MV-4-11 (cell line): ENCODE measurements around the gene TMEM238L.
"Not testable (repeated sequence)": the region's sequence is repeated elsewhere in the genome, so short reads cannot be mapped to it uniquely, and the experiment has no call there.

Experiments
- DNase-seq: peaks from one replicate; lab custom pipeline; 2025; lab: John Stamatoyannopoulos, UW

Gene TMEM238L

GRCh38 chr17:10803830-10804475 is at the start of gene TMEM238L:
TMEM238L (minus strand) TSS chr17:10804099; CDS start chr17:10803963, 136 bp downstream.
- DNase-seq = no peak

GRCh38 chr17:10846636-10847035 is 42.7 kb upstream of the TMEM238L start:
- not testable (repeated sequence) for DNase-seq

GRCh38 chr17:10845388-10845751 is 41.5 kb upstream of the TMEM238L start:
- DNase-seq = no peak

DNA sequence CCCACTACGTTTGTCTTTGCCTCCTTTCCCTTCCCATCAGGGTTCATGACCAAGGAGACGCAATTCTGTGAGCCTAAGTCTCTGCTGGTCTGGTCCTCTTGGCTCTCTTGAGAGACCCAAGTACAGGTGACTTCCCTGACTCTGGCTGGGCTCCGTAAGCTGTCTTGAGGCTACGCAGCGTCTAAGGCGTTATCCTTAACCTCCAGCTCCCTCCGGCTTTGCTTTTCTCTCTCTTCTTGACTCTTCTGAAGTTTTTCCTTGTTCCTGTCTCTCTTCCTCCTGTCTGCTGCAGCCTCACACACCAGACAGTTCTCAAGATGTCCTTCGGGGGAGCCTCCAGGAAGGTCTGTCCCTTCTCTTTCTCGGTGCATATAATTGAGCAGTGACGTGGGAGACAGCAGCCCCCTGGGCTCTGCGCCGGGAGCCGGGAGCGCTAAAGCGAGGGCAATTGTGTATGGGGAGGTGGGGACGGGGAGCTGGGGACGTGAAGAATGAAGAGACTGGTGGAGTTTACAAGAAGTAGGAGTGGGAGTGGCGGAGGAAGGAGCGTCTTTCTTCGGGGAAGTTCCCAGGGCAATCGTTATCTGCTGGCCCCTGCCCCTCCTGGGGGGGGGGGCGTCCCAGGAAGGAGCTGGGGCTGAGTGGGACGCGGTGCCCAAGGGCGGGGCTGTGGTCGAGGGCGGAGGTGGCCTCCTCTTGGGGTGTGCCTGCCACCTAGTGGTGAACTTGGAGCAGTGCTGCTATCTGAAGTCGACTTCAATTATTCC is 40.9 kb upstream of the TMEM238L start:
- peak; percentile 38 for DNase-seq

DNA sequence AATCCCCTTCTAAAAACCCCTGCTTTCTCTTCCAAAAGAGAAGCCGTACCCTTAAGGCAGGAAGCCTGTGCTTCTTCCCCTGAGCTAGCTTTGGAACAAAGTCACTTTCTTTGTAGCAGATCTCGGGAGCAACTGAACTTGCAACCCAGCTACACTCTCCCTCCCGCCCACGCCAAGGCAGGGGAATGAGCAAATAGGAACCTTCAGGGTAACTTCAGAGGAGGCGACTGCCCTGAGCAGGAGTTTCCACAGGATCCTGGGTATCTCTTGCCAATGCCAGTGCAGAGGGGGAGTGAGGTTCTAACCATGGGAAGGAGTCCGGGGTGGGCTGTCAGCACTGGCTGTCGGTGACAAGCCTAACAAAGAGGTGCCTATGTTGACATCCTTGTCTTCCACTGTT is 39.9 kb upstream of the TMEM238L start:
- no peak for DNase-seq

- no peak for DNase-seq
Observed at GRCh38 chr17:10842658-10843057, 38.8 kb upstream of the TMEM238L start.

- DNase-seq = no peak
Observed at GRCh38 chr17:10838682-10839081, 34.8 kb upstream of the TMEM238L start.

DNA sequence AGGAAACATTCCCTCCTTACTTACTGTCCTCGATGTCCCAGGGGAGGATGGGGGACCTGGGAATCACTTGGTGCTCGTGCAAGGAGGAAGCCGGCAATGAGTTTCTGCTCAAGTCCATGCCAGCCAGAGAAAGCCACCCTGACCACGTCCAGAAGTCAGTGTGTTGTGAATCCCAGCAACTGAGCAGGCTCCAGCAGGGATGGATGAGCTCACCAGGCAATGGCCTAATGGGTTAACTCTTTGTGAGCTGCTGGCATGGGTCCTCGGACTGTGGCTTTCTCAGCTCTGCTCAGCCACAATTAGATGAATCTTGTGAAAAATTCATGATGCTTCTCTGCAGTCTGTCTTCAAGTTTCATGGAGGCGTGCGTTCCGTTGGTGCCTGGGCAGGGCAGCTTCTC is 34.0 kb upstream of the TMEM238L start, which contains the start of gene PIRT:
TSS of gene PIRT (minus strand) at position 167 of the 400 bp plus-strand sequence. CDS start 12,442 bp downstream, outside the sequence.
- no peak for DNase-seq

DNA sequence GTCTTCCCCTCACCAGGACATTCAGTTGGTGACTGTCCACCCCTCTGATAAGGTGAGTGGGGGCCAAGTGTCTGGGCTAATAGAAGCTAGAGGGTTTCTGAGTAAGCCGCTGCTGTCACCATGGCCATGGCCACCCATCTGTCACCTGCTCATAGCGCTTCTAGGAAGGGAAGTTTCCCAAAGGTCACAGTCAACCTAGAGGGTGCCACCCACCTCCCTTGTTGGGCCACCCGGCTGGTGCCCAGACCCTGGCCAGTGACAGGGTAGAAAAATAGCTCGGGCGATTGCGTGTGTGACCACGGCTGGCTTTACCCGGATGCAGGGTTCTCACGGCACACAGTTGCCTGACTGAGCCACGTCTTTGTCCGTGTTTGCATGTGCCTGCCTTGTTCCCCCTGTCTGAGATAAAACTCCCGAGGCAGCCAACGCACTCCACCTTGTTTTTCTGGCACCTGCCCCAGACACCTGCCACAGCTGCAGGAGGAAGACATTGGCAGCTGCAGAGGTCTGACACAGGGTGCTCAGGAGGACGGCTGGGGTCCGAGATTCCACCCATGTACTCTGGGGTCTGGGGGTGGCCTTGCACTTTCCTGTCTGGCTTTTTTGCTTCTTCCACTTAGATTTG is 33.2 kb upstream of the TMEM238L start:
- no peak for DNase-seq

DNA sequence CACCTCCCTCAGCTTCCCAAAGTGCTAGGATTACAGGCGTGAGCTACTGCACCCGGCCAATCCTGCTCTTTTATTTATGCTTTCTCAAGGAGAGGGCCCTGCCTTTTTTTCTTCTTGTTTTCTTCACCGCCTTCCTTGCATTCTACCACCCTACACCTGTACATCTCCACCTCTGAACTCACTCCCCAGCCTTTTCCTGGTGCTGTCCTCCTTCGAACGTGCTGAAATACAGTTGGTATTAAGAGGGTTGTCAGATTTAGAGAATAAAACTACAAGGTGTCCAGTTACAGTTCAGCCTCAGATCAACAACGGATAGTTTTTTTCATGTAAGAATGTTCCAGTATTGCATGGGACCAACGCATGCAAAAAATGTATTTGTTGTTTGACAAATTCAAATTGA is 32.2 kb upstream of the TMEM238L start:
- no peak for DNase-seq

DNA sequence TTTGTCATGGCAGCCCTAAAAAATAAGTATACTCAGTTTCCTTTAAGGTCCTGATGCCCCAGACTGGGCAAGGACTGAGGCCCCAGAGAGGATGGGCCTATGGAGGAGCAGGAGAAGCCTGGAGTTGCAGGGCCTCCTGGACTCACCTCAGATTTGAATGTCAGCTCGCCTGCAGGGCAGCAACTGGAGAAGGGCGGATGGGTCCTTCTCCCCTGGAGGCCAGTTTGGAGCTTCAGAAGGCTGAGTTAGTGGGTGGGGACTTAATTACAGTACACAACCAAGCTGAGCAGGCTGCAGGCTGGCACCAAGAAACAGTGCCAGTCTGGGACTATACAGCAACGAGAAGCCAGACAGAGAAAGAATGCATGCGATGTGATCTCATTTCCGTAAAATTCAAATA is 27.8 kb upstream of the TMEM238L start:
- DNase-seq = no peak

- DNase-seq = no peak
Observed at GRCh38 chr17:10827898-10828552, 24.1 kb upstream of the TMEM238L start.

- DNase-seq = no peak
Observed at GRCh38 chr17:10824874-10825273, 21.0 kb upstream of the TMEM238L start.

DNA sequence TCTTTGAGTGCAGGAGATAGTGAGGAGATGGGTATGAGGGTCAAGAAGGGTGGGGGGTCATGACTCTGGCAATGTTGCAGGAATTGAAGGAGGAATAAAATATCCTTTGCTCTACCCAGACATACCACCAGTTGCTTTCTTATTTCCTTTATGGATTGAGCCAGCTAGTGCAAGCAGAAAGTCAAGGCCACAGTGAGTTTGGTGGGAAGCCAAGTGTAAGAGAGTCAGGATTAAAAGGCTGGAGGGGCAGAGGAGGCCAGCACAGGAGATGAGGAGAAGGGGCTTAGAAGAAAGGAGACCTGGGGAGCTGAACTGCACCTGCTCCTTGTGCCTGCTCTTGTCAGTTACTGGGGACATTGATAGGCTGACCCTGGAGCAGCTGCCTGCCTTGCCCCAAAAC is 17.9 kb upstream of the TMEM238L start:
- no peak for DNase-seq

GRCh38 chr17:10821054-10821453 is 17.2 kb upstream of the TMEM238L start:
- DNase-seq = no peak

DNA sequence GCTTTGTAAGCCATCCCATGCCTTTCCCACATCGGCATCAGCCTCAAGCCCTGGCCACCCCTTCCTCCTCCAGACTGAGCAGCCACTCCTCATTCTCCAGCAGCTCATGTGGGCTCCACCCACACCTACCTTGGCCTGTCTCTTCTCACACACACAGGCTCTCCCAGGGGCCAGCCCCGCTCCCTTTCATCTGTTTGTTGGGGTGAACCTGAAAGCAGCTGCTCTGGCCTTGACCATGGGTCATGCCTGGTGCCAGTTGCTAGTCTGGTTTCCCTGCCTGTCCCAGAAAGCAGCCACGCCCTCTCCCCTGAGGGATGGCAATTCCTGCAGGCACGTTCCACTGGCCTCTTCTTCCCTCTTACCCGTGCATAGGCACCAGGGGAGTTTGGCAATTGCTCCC is 11.4 kb upstream of the TMEM238L start:
- no peak for DNase-seq

GRCh38 chr17:10814075-10814474 is 10.2 kb upstream of the TMEM238L start:
- DNase-seq = no peak

DNA sequence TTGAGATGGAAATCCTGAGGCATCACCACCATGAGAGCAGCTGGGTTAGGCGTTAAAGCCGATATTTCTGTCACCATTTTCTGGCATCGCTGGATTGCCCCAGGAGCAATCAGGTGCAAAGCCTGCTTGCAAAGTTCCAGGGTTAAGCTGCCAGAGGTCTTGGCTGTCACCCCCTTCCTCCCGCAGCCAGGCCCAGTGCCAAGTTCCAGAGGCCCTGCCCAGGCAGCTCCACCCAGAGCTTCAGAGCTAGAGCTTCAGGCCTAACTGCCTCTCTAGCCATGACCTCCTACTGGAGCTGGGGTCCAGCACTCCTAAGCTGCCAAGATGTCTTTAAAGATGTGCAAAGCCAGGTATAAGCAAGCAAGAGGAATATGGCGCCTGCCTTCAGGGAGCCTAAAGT is 8.8 kb upstream of the TMEM238L start:
- DNase-seq = no peak

- no peak for DNase-seq
Observed at GRCh38 chr17:10809605-10810004, 5.7 kb upstream of the TMEM238L start.

DNA sequence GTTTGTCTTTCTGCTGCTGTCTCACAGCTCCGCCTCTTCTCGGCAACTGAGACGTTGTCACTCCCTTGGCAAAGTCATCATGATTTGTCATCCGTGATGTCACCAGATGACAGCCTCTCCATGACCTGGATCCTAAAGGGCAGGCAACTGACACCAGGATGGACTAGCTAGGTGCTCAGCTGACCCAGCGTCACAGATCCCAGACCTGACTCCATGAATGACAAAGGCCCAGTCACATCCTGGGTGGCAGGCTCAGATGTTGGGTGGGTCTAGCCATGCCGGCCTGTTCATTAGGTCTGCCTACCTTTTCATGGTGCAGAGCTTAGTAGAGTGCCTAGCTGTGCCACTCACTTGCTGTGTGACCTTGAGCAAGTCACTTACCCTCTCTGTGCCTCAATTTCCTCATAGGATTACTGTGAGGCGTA is 3.8 kb upstream of the TMEM238L start:
- no peak for DNase-seq

GRCh38 chr17:10806545-10807262 is 2.8 kb upstream of the TMEM238L start:
- no peak for DNase-seq

DNA sequence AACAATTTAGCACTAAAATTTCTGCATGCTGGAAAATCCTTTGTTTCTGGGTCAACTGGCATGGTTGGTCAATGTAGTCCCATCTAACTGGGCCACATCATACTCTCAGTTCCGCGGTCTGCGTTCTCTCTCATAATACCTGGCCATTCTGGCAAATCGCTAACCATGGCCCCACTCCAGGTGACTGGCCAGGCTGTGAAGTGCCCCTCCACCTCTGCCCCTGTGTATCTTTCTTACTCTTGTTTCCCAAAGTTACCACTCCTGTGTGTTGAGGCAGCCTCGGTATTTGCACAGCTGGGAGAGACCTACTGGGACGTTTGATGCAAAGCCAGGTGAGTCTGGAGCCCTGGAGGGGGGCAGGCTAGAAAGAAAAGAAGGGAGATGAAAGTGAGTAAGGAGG is 2.0 kb upstream of the TMEM238L start:
- no peak for DNase-seq
